ENCODE results near the gene TULP1. TPM values are rescaled to one million over a fixed set of nuclear protein-coding genes. Genes with fewer than 3 reads are reported as not detected.

Gene TULP1
- total and polyA plus RNA-seq, 10 donors = 0.03 to 0.09 (median 0.04) TPM; not detected in 7

- intact Hi-C loops (cut with DNase I; ENCODE audit: low total_unique reads) = no loop called here
- Histone ChIP-seq H3K27ac (no peak overlapping the region), H3K9me3 (no peaks in the 10 kb centered on the region), H3K36me3 (peaks cover 0 to 15% (median 0%) of the 10 kb centered on the region in 6 donors), H3K27me3 (replicated peaks in 1 of 7) (no peaks in the 10 kb centered on the region), H3K4me3 (no peak overlapping the region), H3K4me1 (peaks cover 0 to 46% (median 10%) of the 10 kb centered on the region in 6 donors)
- WGBS, 5 donors = 89 to 98% (median 95%) methylated on average over 3 to 4 of the region's 4 CpGs
- DNase-seq = no peak
- TF ChIP-seq CTCF (IDR thresholded peaks at IDR 0.05 in 8 of 11, conservative IDR thresholded peaks at IDR 0.05 in 3 of 11) = no peak
- no peak for TF ChIP-seq POLR2AphosphoS5 (IDR thresholded peaks at IDR 0.05)
- no peak for TF ChIP-seq POLR2A (IDR thresholded peaks at IDR 0.05)
These were observed 29.6 kb downstream of the TULP1 start for GRCh38 chr6:35483062-35483461.

GRCh38 chr6:35481226-35481625, 31.5 kb downstream of the TULP1 start:
- WGBS, 5 donors = 68 to 80% (median 69%) methylated on average over 8 of the region's 8 CpGs
- H3K36me3 ChIP-seq = peaks cover 0 to 17% (median 0%) of the 10 kb centered on the region in 6 donors
- H3K9me3 ChIP-seq = no peaks in the 10 kb centered on the region
- no peaks in the 10 kb centered on the region for H3K27me3 ChIP-seq (replicated peaks in 1 of 7)
- H3K27ac ChIP-seq = no peak overlapping the region
- no peak for TF ChIP-seq POLR2AphosphoS5 (IDR thresholded peaks at IDR 0.05)
- TF ChIP-seq POLR2A (IDR thresholded peaks at IDR 0.05) = no peak
- TF ChIP-seq CTCF (IDR thresholded peaks at IDR 0.05 in 8 of 11, conservative IDR thresholded peaks at IDR 0.05 in 3 of 11) = no peak
- peaks cover 0 to 29% (median 3%) of the 10 kb centered on the region in 6 donors for H3K4me1 ChIP-seq
- intact Hi-C loops (cut with DNase I; ENCODE audit: low total_unique reads) = no loop called here
- no peak for DNase-seq
- H3K4me3 ChIP-seq = no peak overlapping the region

GRCh38 chr6:35480176-35480575, 32.5 kb downstream of the TULP1 start:
- no peak overlapping the region for H3K4me3 ChIP-seq
- WGBS, 5 donors = 93 to 97% (median 95%) methylated on average over 12 of the region's 12 CpGs
- intact Hi-C loops (cut with DNase I; ENCODE audit: low total_unique reads) = no loop called here

GRCh38 chr6:35478259-35478658, 34.4 kb downstream of the TULP1 start:
- H3K36me3 ChIP-seq = peaks cover 0 to 42% (median 9%) of the 10 kb centered on the region in 6 donors
- 77 to 88% (median 80%) methylated on average over 7 of the region's 7 CpGs for WGBS, 5 donors
- no peaks in the 10 kb centered on the region for H3K9me3 ChIP-seq
- H3K27me3 ChIP-seq (replicated peaks in 1 of 7) = no peaks in the 10 kb centered on the region
- no peak for DNase-seq
- intact Hi-C loops (cut with DNase I; ENCODE audit: low total_unique reads) = no loop called here
- no peak overlapping the region for H3K27ac ChIP-seq
- H3K4me1 ChIP-seq = peaks cover 0 to 7% (median 0%) of the 10 kb centered on the region in 6 donors
- H3K4me3 ChIP-seq = no peak overlapping the region
- TF ChIP-seq POLR2AphosphoS5 (IDR thresholded peaks at IDR 0.05) = no peak
- TF ChIP-seq POLR2A (IDR thresholded peaks at IDR 0.05) = no peak
- no peak for TF ChIP-seq CTCF (IDR thresholded peaks at IDR 0.05 in 8 of 11, conservative IDR thresholded peaks at IDR 0.05 in 3 of 11)

More at GRCh38 chr6:35480176-35480575, 32.5 kb downstream of the TULP1 start:
- TF ChIP-seq POLR2A (IDR thresholded peaks at IDR 0.05) (no peak), CTCF (IDR thresholded peaks at IDR 0.05 in 8 of 11, conservative IDR thresholded peaks at IDR 0.05 in 3 of 11) (no peak), POLR2AphosphoS5 (IDR thresholded peaks at IDR 0.05) (no peak)
- Histone ChIP-seq H3K27me3 (replicated peaks in 1 of 7) (no peaks in the 10 kb centered on the region), H3K4me1 (peaks cover 0 to 19% (median 3%) of the 10 kb centered on the region in 6 donors), H3K36me3 (peaks cover 0 to 23% (median 2%) of the 10 kb centered on the region in 6 donors), H3K9me3 (no peaks in the 10 kb centered on the region), H3K27ac (no peak overlapping the region)
- DNase-seq = no peak
